Astrocyte (in vitro differentiated cells and primary cell): ENCODE measurements around the gene LIN52. TPM values are rescaled to one million over a fixed set of nuclear protein-coding genes. Genes with fewer than 3 reads are reported as not detected.

ENCODE experiments used
- DNase-seq: peaks from one replicate; pipeline ENCODE4 v3.0.0-alpha.2; 2010; ENCODE audit warnings: low read depth
- FAIRE-seq: peaks from 2 replicates; lab custom pipeline; 2011; peaks lifted over from hg19 to GRCh38; lab: Jason Lieb, UNC
- H2AFZ ChIP-seq: 2 replicates; pipeline ENCODE4 v1.6.0; 2012; ENCODE audit warnings: low read depth, low read length, inconsistent platforms
- H3K27ac ChIP-seq: 2 replicates; pipeline ENCODE4 v1.5.1; 2011; ENCODE audit warnings: low read depth, low read length, inconsistent platforms
- H3K27me3 ChIP-seq: 2 replicates; pipeline ENCODE4 v1.6.0; 2011; ENCODE audit warnings: low read length, inconsistent platforms; ENCODE audit not compliant: insufficient read depth
- H3K36me3 ChIP-seq: 2 replicates; pipeline ENCODE4 v1.5.1; 2011; ENCODE audit warnings: low read length, inconsistent platforms; ENCODE audit not compliant: insufficient read depth
- H3K4me1 ChIP-seq: 2 replicates; pipeline ENCODE4 v1.5.1; 2011; ENCODE audit warnings: low read length, inconsistent platforms; ENCODE audit not compliant: insufficient read depth
- H3K4me2 ChIP-seq: 2 replicates; pipeline ENCODE4 v1.6.0; 2012; ENCODE audit warnings: low read length, inconsistent platforms
- H3K4me3 ChIP-seq: 2 replicates; pipeline ENCODE4 v1.5.1; 2011; ENCODE audit warnings: low read depth, mild to moderate bottlenecking, low read length, inconsistent platforms; ENCODE audit not compliant: insufficient read depth
- H3K79me2 ChIP-seq: 2 replicates; pipeline ENCODE4 v1.6.0; 2012; ENCODE audit warnings: mild to moderate bottlenecking, low read length, inconsistent platforms; ENCODE audit not compliant: insufficient read depth
- H3K9ac ChIP-seq: 2 replicates; pipeline ENCODE4 v1.6.0; 2012; ENCODE audit warnings: mild to moderate bottlenecking, low read length, inconsistent platforms
- H3K9me3 ChIP-seq: 2 replicates; pipeline ENCODE4 v1.5.1; 2012; ENCODE audit warnings: low read depth, mild to moderate bottlenecking, low read length, inconsistent platforms; ENCODE audit not compliant: insufficient read depth
- H4K20me1 ChIP-seq: 2 replicates; pipeline ENCODE4 v1.6.0; 2012; ENCODE audit warnings: low read length, inconsistent platforms; ENCODE audit not compliant: insufficient read depth
- H3K27ac Mint-ChIP-seq: one replicate; pipeline ENCODE4 v1.8.0; 2021; ENCODE audit warnings: mild to moderate bottlenecking, mixed read lengths; ENCODE audit not compliant: unreplicated experiment
- H3K27me3 Mint-ChIP-seq: one replicate; pipeline ENCODE4 v1.8.0; 2021; ENCODE audit warnings: low read depth, mixed read lengths; ENCODE audit not compliant: unreplicated experiment
- H3K36me3 Mint-ChIP-seq: one replicate; pipeline ENCODE4 v1.8.0; 2021; ENCODE audit warnings: low read depth, mixed read lengths; ENCODE audit not compliant: unreplicated experiment
- H3K4me1 Mint-ChIP-seq: one replicate; pipeline ENCODE4 v1.8.0; 2021; ENCODE audit warnings: low read depth, mixed read lengths; ENCODE audit not compliant: unreplicated experiment
- H3K4me3 Mint-ChIP-seq: one replicate; pipeline ENCODE4 v1.8.0; 2021; ENCODE audit warnings: mild to moderate bottlenecking, moderate library complexity, mixed read lengths; ENCODE audit not compliant: unreplicated experiment
- H3K9me3 Mint-ChIP-seq: one replicate; pipeline ENCODE4 v1.8.0; 2021; ENCODE audit warnings: mild to moderate bottlenecking, mixed read lengths; ENCODE audit not compliant: unreplicated experiment
- CTCF ChIP-seq: IDR thresholded peaks from 2 replicates; pipeline ENCODE4 v1.5.1; 2011; ENCODE audit warnings: low read depth, mild to moderate bottlenecking, inconsistent platforms, low read length, moderate library complexity; ENCODE audit not compliant: insufficient read depth
- EZH2 ChIP-seq: IDR thresholded peaks from 2 replicates; pipeline ENCODE4 v1.6.1; 2012; ENCODE audit warnings: mild to moderate bottlenecking, low read length, inconsistent platforms; ENCODE audit not compliant: insufficient read depth
- total RNA-seq: library from RNA; stranded (reverse); gene quantifications from 2 replicates; pipeline ENCODE4 v1.2.1, GENCODE V29; 2021

LIN52 gene
- total RNA-seq, 1 donor from 2014 or later: 5.5 TPM

- peaks cover under 1% of the 10 kb centered on the region for H3K27me3 ChIP-seq
- H3K36me3 ChIP-seq: peaks cover 3% of the 10 kb centered on the region
- H3K4me1 ChIP-seq: no peaks in the 10 kb centered on the region
- FAIRE-seq: no peak
- no peaks in the 10 kb centered on the region for H3K79me2 ChIP-seq
- H3K9me3 Mint-ChIP-seq: peaks cover 1% of the 10 kb centered on the region
- H3K4me3 ChIP-seq: no peak overlapping the region
- H3K27ac ChIP-seq: no peak overlapping the region
- no peaks in the 10 kb centered on the region for H3K4me1 Mint-ChIP-seq
- no peak overlapping the region for H2AFZ ChIP-seq
- no peaks in the 10 kb centered on the region for H3K9me3 ChIP-seq
- no peak overlapping the region for H3K4me3 Mint-ChIP-seq
- peaks cover 8% of the 10 kb centered on the region for H3K36me3 Mint-ChIP-seq
- no peaks in the 10 kb centered on the region for H4K20me1 ChIP-seq
- H3K9ac ChIP-seq: no peak overlapping the region
- peaks cover 29% of the 10 kb centered on the region for H3K27me3 Mint-ChIP-seq
- no peak overlapping the region for H3K27ac Mint-ChIP-seq
- no peak for DNase-seq
- H3K4me2 ChIP-seq: no peak overlapping the region
- TF ChIP-seq EZH2 (no peak), CTCF (no peak)
These were observed 123.2 kb downstream of the LIN52 start for GRCh38 chr14:74207943-74208342.

GRCh38 chr14:74208642-74209041 is 123.9 kb downstream of the LIN52 start:
- no peak for DNase-seq
- no peaks in the 10 kb centered on the region for H3K4me1 Mint-ChIP-seq
- H3K27ac Mint-ChIP-seq: no peak overlapping the region
- Histone ChIP-seq H3K27me3 (peaks cover 3% of the 10 kb centered on the region), H3K36me3 (no peaks in the 10 kb centered on the region), H3K27ac (no peak overlapping the region), H3K79me2 (no peaks in the 10 kb centered on the region), H3K9ac (no peak overlapping the region), H3K4me2 (no peak overlapping the region), H3K4me3 (no peak overlapping the region), H4K20me1 (no peaks in the 10 kb centered on the region), H3K4me1 (no peaks in the 10 kb centered on the region), H3K9me3 (no peaks in the 10 kb centered on the region), H2AFZ (no peak overlapping the region)
- TF ChIP-seq CTCF (no peak), EZH2 (no peak)
- H3K27me3 Mint-ChIP-seq: peaks cover 30% of the 10 kb centered on the region
- no peak for FAIRE-seq
- peaks cover 8% of the 10 kb centered on the region for H3K36me3 Mint-ChIP-seq
- H3K9me3 Mint-ChIP-seq: peaks cover 1% of the 10 kb centered on the region
- no peak overlapping the region for H3K4me3 Mint-ChIP-seq

- H3K27me3 Mint-ChIP-seq: peaks cover 46% of the 10 kb centered on the region
- no peak overlapping the region for H2AFZ ChIP-seq
These were observed 127.3 kb downstream of the LIN52 start for GRCh38 chr14:74211945-74212580.

More at GRCh38 chr14:74211945-74212580, 127.3 kb downstream of the LIN52 start:
- Mint-ChIP-seq H3K27ac (no peak overlapping the region), H3K36me3 (peaks cover 2% of the 10 kb centered on the region), H3K4me3 (no peak overlapping the region), H3K4me1 (no peaks in the 10 kb centered on the region), H3K9me3 (peaks cover 1% of the 10 kb centered on the region)
- no peak overlapping the region for H3K9ac ChIP-seq
- FAIRE-seq: no peak
- no peaks in the 10 kb centered on the region for H3K79me2 ChIP-seq
- no peaks in the 10 kb centered on the region for H3K4me1 ChIP-seq
- DNase-seq: no peak
- H3K4me2 ChIP-seq: no peak overlapping the region
- no peak overlapping the region for H3K4me3 ChIP-seq
- H3K9me3 ChIP-seq: no peaks in the 10 kb centered on the region
- no peak overlapping the region for H3K27ac ChIP-seq
- peaks cover 9% of the 10 kb centered on the region for H3K27me3 ChIP-seq
- H4K20me1 ChIP-seq: no peaks in the 10 kb centered on the region
- no peaks in the 10 kb centered on the region for H3K36me3 ChIP-seq
- TF ChIP-seq EZH2: no peak
- no peak for TF ChIP-seq CTCF
